CD4-positive, alpha-beta T cell treated with Interferon gamma for 1 hour (primary cell): ENCODE measurements around the gene ERC2.

Experiments
- DNase-seq: peaks from one replicate; pipeline ENCODE4 v3.0.0-alpha.2; 2020

ERC2 gene

DNA sequence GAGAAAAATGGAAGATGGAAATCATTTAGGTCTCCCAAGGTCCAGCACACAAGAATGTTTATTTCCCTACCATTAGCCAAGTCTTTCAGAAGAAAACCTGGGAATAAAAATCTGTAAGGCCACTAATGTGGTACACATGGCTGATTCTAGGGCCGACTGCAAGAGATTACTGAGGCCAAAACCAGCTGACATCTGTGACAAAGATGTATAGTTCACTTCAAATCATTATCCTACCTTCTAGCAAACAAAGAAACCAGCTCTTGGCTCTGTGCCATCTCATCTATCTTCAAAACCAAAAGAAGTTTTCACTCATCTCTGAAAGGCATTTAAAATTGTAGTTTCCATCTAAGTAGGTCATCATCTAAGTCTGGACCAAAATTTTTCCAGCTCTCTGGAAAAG is 43.9 kb downstream of the ERC2 start:
- DNase-seq = no peak

DNA sequence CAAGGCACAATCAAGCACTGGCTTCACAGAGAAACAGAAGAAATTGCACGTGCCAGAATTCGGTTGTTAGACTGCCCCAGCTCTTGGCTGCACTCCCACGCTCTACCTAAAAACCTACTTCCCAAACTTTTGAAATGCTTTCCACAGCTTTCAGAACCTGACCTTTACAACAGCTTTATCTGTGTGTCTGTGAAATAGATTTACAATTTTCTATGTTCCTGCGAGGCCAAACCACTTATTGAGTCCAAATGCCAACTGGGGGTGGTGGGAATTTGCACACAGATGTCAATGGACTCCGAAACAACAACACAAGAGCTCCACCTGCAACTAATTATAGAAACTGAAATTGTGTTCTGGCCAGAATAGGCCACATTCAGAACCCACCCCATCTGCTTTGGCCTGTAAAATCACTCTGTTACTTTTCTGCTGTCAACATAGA is 44.6 kb downstream of the ERC2 start:
- no peak for DNase-seq

GRCh38 chr3:56422316-56422715 is 46.0 kb downstream of the ERC2 start:
- DNase-seq = no peak

DNA sequence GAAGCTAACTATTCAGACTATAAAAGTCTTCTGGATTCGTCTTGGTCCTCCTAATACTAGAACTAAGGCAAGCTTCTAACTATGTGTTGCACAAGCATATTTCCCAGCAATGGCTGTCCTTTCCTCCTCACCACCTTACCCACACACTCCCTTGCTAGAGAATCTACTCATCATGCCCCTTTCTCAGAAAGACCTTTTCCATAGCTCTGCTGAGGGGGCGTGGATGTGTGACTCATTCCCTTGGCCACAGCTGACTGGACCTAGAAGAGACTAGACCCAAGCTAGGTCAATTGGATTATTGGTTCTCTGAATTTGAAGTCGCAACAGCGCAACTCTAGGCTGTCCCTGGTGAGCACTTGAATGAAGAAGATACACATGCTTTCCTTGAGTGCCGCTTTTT is 47.1 kb downstream of the ERC2 start:
- no peak for DNase-seq

DNA sequence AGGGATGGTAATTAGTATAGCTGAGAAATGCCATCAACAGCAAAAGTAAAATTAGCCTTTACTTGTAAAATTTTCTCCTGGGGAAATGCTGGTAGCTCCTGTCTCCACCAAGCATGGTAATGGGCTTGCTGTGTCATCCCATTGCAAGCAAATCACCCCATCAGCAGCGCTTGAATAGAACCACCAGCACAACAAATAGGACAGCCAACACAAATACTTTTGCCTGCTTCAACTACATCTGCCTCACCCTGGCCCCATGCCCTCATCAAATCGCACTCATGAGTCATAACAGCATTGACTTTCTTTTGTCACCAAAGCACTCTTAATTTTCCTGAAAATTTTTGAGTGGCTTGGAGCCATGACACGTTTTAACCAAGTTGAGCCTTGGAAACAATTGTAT is 52.6 kb downstream of the ERC2 start:
- no peak for DNase-seq

DNA sequence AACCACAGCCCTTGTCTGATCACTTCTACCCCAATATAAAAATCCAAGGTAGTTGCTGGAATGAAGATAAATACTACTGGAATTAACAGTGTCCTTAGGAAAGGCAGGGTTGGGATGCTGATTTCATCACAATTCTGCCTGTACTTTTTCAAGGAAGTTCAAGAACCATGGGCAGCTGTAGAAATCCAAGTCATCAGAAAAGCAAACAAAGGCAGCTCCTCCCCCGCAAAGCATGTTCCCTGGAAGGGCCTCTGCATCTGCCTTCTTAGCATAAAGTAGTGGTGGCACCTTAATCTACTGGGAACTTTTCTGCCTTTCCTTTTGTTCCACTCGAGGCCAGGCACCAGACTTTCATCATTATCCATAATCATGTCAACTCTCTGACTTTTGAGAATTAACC is 54.4 kb downstream of the ERC2 start:
- DNase-seq = no peak

GRCh38 chr3:56411166-56411565 is 57.1 kb downstream of the ERC2 start:
- no peak for DNase-seq

GRCh38 chr3:56410576-56410975 is 57.7 kb downstream of the ERC2 start:
- no peak for DNase-seq

- no peak for DNase-seq
These were observed 58.5 kb downstream of the ERC2 start for GRCh38 chr3:56409790-56410189.

DNA sequence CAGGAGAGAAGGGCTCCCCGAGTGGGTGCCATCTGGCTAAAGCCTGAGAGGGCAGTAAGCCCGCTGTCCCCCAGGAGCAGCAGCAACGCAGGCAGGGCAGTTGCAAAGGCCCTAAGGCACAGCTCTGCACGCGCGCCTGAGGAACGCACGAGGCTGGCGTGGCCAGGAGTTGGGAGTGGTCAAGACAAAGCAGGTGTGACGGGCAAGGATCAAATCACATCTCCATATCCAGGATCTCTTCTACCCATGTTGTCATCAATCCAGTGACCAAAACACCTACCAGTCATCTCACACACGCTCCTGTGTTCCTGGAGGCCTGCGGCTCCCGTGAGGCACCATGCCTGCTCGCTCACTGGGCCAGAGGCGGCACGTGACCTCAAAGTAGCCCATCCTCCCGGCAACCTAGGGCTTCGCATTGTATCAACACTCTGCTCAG is 59.5 kb downstream of the ERC2 start:
- no peak for DNase-seq

DNA sequence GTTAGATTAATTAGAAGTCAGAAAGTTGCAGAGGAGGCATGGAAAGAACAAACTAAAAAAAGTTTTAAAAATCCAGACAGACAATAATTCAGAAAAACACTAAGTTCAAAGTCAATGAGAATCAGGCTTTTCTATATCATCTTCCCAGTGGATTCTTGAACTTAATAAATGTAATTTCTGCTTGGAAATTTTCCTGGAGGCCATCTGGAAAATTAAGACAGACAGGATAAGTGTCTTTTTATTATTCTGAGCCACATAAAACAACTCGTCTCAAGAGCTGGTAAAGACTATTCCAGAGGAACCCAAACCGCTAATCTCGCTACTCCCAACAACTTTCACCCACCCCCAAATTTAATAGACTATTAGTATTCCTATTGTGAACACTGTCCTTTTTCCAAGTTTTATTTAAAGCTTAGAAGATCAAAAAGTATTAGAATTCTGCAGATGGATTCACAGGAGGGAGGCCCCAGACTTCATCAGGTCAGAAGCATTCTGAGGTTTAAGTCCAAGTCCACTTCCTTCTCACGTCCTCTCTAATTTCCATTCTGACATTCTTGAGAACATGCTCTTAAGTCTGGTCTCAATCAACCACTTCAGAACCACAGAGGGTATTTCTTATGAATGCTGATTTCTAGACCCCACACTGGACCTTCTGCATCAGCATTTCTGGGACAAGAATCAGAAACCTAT is 61.3 kb downstream of the ERC2 start:
- DNase-seq = no peak

- no peak for DNase-seq
These were observed 63.4 kb downstream of the ERC2 start for GRCh38 chr3:56404884-56405283.

- no peak for DNase-seq
These were observed 69.6 kb downstream of the ERC2 start for GRCh38 chr3:56398659-56399058.

DNA sequence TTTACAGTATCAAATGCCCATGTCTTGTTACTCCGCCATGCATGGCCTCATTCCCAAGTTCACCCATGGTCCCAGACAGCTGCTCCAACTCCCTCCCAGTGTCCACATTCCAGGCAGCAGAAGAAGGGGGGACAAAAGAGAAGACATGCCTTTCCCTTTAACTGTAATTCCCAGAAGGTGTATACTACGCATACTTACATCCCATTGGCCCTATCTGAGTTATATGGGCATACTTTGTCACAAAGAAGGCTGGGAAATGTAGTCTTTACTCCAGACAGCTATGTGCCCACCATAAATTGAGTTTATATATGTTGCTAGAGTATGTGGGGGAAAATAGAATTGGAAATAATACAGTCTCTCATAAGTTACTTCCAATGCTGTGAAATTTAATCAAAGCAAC is 70.5 kb downstream of the ERC2 start:
- no peak for DNase-seq

GRCh38 chr3:56389183-56389830 is 79.0 kb downstream of the ERC2 start:
- DNase-seq = no peak

GRCh38 chr3:56383092-56383491 is 85.2 kb downstream of the ERC2 start:
- DNase-seq = no peak

GRCh38 chr3:56379723-56380287 is 88.5 kb downstream of the ERC2 start:
- no peak for DNase-seq

DNA sequence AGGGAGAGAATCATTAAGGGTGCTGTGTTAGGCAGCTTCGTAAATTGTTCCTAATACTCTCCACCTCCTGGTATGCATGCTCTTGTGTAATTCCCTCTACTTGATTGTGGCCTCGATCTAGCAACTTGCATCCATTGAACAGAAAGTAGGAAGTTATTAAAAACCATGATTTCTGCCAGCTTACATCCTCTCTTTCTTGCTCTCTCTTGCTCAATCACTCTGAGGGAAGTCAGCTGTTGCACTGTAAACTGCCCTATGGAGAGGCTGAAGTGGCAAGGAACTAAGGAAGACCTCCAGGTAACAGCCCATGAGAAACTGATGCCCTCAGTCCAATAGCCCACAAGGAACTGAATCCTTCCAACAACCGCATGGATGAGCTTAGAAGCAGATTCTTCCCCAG is 92.6 kb downstream of the ERC2 start:
- no peak for DNase-seq

- DNase-seq = no peak
These were observed 94.9 kb downstream of the ERC2 start for GRCh38 chr3:56373386-56373785.

GRCh38 chr3:56370991-56371775 is 97.1 kb downstream of the ERC2 start:
- DNase-seq = no peak

DNA sequence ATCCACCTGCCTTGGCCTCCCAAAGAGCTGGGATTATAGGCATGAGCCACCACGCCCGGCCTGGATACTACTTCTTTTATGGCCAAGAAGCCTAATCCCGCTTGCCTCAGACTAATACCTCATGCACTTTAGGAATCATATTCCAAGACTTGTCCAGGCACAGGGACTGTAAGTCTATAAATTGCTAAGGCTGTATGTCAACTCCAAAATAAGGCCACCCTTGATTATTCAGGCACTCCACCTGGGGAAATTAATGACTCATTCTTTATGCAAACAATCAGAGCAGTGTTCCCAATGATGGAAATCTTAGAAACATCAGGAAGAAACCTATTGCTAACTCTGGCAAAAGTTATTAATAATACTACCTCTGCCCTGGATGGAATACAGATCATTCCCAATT is 98.4 kb downstream of the ERC2 start:
- no peak for DNase-seq

GRCh38 chr3:56368846-56369245 is 99.4 kb downstream of the ERC2 start:
- DNase-seq = no peak

DNA sequence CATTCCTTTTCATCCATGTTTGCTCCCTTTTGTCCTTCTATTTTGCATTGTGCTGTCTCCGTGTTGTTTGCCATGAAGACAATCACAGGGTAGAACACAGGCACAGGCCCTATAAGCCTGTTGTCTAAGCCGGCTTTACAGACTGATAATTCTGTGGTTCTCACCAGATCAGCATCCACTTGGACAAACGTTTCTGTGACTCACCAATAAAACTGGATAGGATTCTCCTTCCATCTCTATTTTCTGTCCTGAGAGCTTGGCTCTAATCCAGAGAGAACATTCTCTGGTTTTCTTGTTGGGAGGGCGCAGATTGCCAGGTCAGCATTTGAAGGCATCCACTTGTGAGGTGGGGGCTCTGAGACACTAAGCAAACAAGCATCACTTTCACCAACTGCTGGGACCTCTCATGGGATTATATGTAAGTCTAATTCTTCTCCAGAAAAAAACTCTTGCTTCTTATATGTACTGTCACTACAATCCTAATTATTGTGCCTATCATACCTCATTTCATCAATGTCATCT is 101.6 kb downstream of the ERC2 start:
- no peak for DNase-seq
